Liver (tissue), 3 donors: Measurements from ENCODE around the gene ZDHHC20.

Experiments used
- ATF3 ChIP-seq: IDR thresholded peaks from 2 replicates; pipeline ENCODE4 v1.6.1; 2016; ENCODE audit warnings: antibody characterized with exemption
- CTCF ChIP-seq: fragments of 150-350 bp; IDR thresholded peaks from 2 replicates; pipeline ENCODE4 v1.5.1; 2017; ENCODE audit warnings: improper control_type of control experiment, low read depth, low read length; ENCODE audit not compliant: missing input control
- EGR1 ChIP-seq, 2 donors: IDR thresholded peaks; 2 replicates each; pipeline ENCODE4 v1.6.1; 2016 to 2018; ENCODE audit warnings: antibody characterized with exemption in 2 of 2, low read depth in 2 of 2
- JUND ChIP-seq, 2 donors: IDR thresholded peaks; 2 replicates each; pipeline ENCODE4 v1.6.1; 2016; ENCODE audit warnings: antibody characterized with exemption in 2 of 2
- MAX ChIP-seq: IDR thresholded peaks from 2 replicates; pipeline ENCODE4 v1.6.1; 2016; ENCODE audit warnings: antibody characterized with exemption
- RAD21 ChIP-seq, 2 donors: IDR thresholded peaks; 2 replicates each; pipeline ENCODE4 v1.6.1; 2016; ENCODE audit warnings: antibody characterized with exemption in 2 of 2, mild to moderate bottlenecking in 2 of 2
- REST ChIP-seq: IDR thresholded peaks from 2 replicates; pipeline ENCODE4 v1.6.1; 2016; ENCODE audit warnings: antibody characterized with exemption, mild to moderate bottlenecking
- RXRA ChIP-seq, 2 donors: IDR thresholded peaks; 2 replicates each; pipeline ENCODE4 v1.6.1; 2017 to 2018; ENCODE audit warnings: antibody characterized with exemption in 2 of 2, mild to moderate bottlenecking in 1 of 2
- SP1 ChIP-seq: IDR thresholded peaks from 2 replicates; pipeline ENCODE4 v1.6.1; 2018; ENCODE audit warnings: antibody characterized with exemption, mild to moderate bottlenecking
- TAF1 ChIP-seq: conservative IDR thresholded peaks from 2 replicates; pipeline ENCODE4 v1.6.1; 2016; ENCODE audit warnings: antibody characterized with exemption, mild to moderate bottlenecking
- YY1 ChIP-seq: IDR thresholded peaks from 2 replicates; pipeline ENCODE4 v1.6.1; 2016; ENCODE audit warnings: antibody characterized with exemption, mild to moderate bottlenecking
- ZBTB33 ChIP-seq: IDR thresholded peaks from 2 replicates; pipeline ENCODE4 v1.6.1; 2016; ENCODE audit warnings: antibody characterized with exemption
- donor health status: healthy.
- donor health status: healthy.

- no peak for TF ChIP-seq REST
- no peak for TF ChIP-seq CTCF
- TF ChIP-seq ZBTB33, result no peak
- TF ChIP-seq ATF3, result no peak
- no peak for TF ChIP-seq JUND (IDR thresholded peaks at IDR 0.05)
- TF ChIP-seq TAF1, result no peak
- no peak for TF ChIP-seq EGR1 (IDR thresholded peaks at IDR 0.05; ENCODE audit: low read depth in 2 of 2)
- TF ChIP-seq RXRA (IDR thresholded peaks at IDR 0.05), result no peak
- TF ChIP-seq RAD21 (IDR thresholded peaks at IDR 0.05), result no peak
- TF ChIP-seq YY1, result no peak
- no peak for TF ChIP-seq MAX
- no peak for TF ChIP-seq SP1
Measured at GRCh38 chr13:21463424-21463823, 4.3 kb upstream of the ZDHHC20 start.
